Stomach (tissue), 4 donors: ENCODE measurements around the gene CENPP.

Source experiments
- POLR2A ChIP-seq, 4 donors: fragments of 450-650 bp; IDR thresholded peaks; one replicate each; pipeline ENCODE4 v1.6.1; 2016; ENCODE audit warnings: antibody characterized with exemption in 4 of 4, control low read depth in 2 of 4, mild to moderate bottlenecking in 1 of 4, moderate library complexity in 1 of 4
- POLR2AphosphoS5 ChIP-seq, 3 donors: sonication (generic); formaldehyde crosslinking; IDR thresholded peaks; one replicate each; pipeline ENCODE4 v1.6.1; 2016; ENCODE audit warnings: antibody characterized with exemption in 3 of 3
- TF ChIP-seq, protein P1 (sequence below), 7 experiments: fragments of 450-650 bp in 4 of 7; fragments of 200-600 bp in 3 of 7; sonication (generic) in 3 of 7; IDR thresholded peaks; one replicate each; pipeline ENCODE4 v1.5.1; 2016 to 2019; ENCODE audit warnings: antibody characterized with exemption in 7 of 7, control low read depth in 2 of 7, mild to moderate bottlenecking in 1 of 7

GRCh38 chr9:92292338-92293074 is 33.2 kb upstream of the CENPP start:
- TF ChIP-seq, protein P1, sequence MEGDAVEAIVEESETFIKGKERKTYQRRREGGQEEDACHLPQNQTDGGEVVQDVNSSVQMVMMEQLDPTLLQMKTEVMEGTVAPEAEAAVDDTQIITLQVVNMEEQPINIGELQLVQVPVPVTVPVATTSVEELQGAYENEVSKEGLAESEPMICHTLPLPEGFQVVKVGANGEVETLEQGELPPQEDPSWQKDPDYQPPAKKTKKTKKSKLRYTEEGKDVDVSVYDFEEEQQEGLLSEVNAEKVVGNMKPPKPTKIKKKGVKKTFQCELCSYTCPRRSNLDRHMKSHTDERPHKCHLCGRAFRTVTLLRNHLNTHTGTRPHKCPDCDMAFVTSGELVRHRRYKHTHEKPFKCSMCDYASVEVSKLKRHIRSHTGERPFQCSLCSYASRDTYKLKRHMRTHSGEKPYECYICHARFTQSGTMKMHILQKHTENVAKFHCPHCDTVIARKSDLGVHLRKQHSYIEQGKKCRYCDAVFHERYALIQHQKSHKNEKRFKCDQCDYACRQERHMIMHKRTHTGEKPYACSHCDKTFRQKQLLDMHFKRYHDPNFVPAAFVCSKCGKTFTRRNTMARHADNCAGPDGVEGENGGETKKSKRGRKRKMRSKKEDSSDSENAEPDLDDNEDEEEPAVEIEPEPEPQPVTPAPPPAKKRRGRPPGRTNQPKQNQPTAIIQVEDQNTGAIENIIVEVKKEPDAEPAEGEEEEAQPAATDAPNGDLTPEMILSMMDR (IDR thresholded peaks at IDR 0.05), result no peak
- TF ChIP-seq POLR2AphosphoS5 (IDR thresholded peaks at IDR 0.05) (no peak), POLR2A (IDR thresholded peaks at IDR 0.05) (no peak)
